GM21381 (cell line): ENCODE data around the gene MAGEB10.
"Not testable (repeated sequence)": the region's sequence is repeated elsewhere in the genome, so short reads cannot be mapped to it uniquely, and the experiment has no call there.

Experiments used
- ATAC-seq: cut with Tn5 transposase; IDR thresholded peaks from one replicate; pipeline ENCODE4 v1.9.1; 2021; ENCODE audit warnings: mild to moderate bottlenecking, moderate library complexity; ENCODE audit not compliant: unreplicated experiment

MAGEB10 gene, protein sequence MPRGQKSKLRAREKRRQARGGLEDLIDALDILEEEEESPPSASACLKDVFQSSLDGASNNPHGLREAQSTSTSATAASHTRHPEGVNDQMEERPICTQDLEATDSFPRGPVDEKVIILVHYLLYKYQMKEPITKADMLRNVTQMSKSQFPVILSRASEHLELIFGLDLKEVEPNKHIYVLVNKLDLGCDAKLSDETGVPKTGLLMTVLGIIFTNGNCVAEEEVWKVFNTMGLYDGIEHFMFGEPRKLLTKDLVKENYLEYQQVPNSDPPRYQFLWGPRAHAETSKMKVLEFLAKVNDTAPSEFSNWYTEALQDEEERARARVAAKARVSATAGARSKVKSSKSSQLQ

DNA sequence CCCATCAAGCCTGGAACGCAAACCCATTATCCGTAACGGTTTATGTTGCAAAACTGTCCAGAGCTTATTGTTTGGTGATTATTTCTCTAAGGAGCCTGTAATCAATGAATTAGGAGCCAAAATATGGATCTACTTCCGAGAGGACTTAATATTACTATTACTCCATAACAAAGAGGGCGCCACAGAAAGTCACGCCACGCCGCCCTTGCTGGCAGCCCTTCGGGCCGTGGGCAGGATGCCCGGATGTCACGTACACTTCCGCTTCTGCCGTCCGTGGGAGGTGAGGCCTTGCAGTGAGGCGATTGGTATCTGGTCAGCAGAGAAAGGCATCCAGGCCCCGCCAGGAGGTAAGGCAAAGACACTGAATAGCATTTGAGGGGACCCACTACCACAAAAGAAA lies at the start of gene MAGEB10:
Gene MAGEB10, plus strand, starts transcription at position 301 of the 400 bp plus-strand sequence. CDS start 13,317 bp downstream, outside the sequence.
- ATAC-seq, result no peak

DNA sequence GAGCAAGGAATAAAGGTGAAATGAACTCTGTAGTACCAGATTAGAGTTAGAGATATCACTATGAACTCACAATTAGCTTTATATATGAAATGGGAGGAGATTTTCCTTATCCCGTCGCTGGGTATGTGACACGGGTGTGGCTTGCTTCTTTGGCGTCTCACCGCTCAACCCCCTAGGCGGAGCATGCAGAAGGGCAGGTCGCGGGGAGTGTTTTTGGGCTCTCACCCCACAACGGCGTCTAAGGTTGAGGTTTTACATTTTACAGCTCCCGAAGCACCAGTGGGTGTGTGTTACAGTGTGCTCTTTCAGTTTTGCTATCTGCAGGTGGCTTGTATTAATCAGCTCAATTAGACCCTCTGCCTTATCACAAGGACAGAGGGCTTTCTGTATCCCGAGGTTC lies 42.1 kb upstream of the MAGEB10 start:
- ATAC-seq, result no peak

DNA sequence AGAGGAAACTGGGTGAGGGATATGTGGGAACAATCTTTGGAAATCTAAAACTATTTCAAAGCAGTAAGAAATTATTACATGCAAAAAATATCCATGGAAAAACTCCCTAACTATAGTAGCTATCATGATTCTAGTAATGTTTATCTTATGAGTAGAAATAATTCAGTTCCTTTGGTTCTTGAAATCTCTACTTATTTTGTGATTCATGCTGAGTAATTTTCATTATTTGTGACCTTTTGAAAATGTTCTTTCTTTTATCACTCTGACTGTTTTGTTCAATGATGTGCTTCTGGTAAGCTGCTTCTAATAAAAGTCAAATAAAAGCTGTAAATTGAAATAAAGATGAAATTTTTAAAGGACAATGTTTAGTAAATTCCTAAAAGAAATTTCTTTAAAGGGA lies 40.4 kb upstream of the MAGEB10 start:
- ATAC-seq, result no peak

DNA sequence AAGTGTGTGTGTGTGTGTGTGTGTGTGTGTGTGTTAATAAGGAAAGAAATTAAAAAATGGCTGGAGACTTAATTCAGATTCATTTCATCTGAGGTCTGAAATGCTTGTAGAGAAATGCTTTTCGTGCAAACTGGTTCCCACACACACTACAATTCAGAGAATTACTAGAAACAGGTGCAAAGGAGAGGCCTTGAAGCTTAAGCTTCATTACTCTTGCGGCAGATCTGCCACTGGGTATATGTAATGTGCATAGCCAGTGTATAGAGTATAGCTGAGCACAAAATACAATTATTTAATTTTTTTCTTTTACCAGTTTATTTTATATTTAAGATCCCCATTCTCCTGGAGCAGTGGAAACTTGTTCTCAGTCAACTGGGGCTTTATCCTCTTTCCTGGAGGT lies 31.8 kb upstream of the MAGEB10 start:
- no peak for ATAC-seq

DNA sequence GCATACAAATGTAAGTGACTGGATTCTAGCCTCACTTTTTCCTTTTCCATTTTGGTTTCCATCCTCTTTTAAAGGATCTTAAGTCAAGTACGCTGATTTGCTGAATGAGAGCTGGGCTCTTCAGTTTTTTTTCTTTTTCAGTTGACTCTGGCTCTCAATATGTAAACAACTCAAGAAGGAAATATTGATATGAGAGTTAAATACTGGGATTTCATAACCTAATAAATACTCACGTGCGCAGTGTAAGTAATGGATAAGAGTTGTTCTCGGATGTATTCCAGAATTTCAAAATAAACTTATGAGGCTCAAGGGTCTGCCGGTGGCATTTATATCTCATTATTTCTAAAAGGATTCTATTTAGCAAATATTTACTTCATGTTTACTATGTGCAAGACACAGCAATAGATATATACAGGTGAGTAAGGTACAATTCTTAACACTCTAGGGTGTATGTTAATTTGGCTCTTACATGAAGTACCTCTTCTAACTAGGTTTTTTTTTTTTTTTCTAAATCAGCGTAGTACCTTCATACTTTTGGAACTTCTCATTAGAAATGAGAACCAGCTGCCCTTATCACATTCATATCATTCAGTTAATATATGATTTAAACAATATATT lies 11.0 kb upstream of the MAGEB10 start:
- ATAC-seq, result no peak

DNA sequence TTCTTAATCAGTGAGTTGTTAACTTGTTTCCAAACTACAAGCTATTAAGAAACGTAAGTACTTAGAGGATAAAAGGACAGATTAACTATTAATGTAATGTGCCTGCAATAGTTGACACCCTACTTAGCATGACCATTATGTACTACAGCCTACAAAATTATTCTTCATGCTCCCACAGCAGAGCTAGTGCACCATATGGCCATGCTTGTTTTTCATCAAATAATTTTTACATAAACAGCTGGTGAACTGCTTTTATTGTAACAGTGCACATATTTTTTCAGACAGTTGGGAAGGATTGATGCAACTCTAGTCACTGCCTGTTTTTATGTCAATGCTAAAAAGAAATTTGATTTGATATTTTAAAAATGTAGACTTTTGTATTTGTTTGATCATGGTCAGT lies 10.2 kb upstream of the MAGEB10 start:
- no peak for ATAC-seq

DNA sequence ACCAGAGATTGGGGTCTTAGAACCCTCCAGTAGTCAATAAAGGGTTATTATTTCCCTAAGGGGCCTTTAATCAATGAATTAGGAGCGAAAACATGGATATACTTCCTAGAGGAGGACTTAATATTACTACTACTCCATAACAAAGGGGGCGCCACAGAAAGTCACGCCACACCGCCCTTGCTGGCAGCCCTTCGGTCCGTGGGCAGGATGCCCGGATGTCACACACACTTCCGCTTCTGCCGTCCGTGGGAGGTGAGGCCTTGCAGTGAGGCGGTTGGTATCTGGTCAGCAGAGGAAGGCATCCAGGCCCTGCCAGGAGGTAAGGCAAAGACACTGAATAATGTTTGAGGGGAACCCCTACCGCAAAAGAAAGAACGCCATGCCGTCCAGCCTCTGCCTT lies 436 bp downstream of the MAGEB10 start:
- ATAC-seq, result no peak

DNA sequence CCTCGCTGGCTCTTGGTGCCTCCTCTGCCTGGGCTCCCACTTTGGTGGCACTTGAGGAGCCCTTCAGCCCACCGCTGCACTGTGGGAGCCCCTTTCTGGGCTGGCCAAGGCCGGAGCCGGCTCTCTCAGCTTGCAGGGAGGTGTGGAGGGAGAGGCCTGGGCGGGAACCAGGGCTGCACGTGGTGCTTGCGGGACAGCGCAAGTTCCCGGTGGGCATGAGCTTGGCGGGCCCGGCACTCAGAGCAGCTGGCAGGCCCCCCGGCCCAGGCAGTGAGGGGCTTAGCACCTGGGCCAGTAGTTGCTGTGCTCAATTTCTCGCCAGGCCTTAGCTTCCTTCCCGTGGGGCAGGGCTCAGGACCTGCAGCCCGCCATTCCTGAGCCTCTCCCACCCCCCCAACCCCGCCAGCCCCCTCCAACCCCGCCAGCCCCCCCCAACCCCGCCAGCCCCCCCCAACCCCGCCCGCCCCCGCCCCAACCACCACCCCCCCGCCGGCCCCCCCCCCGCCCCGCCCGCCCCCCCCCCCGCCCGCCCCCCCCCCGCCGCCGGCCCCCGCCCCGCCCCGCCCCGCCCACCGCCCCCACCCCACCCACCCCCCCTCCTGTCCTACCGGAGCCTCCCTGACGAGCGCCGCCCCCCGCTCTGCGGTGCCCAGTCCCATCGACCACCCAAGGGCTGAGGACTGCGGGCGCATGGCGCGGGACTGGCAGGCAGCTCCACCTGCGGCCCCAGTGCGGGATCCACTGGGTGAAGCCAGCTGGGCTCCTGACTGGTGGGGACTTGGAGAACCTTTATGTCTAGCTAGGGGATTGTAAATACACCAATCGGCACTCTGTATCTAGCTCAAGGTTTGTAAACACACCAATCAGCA lies 1.4 kb downstream of the MAGEB10 start:
- ATAC-seq, result not testable (repeated sequence)

DNA sequence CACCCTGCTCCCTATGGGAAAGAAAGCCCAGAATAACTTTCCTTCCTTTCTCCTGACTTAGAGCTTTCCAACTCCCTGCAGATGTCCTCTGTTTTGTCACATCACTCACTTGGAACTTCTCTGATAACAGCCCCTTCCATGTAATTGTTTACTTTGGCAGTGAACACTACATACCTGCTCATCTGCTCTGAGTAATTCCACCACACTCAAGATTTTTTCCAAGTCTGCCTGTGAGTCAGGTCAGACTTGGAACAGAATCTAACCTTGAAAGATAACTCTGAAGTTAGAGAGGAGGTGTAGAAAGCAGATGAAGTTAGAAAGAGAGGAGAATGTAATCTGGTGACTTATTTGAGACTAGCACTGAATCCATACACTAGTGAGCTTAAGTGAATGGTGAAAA lies 7.4 kb downstream of the MAGEB10 start:
- no peak for ATAC-seq

DNA sequence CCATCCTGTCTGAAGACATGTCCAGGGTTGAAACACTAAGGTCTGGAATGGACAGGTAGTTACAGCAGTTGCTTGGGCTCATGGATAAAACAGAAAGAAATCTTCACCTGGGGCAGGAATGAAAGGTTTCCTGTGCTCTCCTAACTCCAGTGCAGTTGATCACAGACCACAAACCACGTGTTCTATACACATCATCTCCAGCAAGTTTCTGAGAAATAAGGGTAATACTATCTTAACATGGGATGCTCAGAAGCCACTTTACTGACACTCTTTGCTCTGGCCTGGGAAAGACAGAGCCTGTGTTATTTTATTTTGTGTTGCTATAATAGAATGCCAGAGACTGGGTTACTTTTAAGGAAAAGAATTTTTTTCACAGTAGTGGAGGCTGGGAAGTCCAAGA lies 16.0 kb downstream of the MAGEB10 start:
- no peak for ATAC-seq

DNA sequence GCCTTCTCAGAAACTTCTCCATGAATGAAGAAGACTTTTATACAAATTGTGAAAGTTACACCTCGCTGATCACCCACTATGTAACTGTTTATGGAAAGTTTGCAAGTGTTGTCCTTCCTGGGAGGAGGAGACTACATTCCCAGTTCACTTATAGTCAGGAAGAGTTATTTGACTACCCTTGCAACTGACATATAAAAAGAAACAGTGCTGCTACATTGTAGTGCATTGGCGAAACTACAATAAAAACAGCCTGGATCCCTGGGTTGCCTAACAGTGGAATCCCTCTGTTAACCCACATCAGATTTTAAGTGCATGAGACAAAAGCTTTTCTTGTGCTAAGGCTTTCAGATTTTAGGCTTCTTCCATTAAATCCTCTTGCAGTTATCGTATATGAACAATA lies 30.4 kb downstream of the MAGEB10 start:
- no peak for ATAC-seq

DNA sequence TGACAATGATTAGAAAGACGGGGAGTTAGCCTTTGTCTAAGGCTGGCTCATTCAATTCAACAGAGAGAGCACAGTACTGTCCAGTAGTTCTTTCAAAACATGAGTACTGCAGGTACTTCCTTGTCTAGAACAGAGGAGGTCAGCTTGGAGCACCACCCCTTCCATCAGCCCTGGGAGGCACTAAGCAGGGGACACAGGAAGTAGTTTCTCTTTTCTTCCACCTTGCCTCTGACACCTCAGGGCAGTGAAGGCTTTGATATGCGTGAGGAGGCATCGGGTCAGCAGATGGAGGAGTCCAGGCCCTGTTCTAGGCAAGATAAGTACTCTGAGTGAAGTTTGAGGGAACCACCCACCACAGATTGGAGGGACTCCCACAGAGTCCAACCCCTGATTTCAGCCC lies 33.1 kb downstream of the MAGEB10 start:
- no peak for ATAC-seq

DNA sequence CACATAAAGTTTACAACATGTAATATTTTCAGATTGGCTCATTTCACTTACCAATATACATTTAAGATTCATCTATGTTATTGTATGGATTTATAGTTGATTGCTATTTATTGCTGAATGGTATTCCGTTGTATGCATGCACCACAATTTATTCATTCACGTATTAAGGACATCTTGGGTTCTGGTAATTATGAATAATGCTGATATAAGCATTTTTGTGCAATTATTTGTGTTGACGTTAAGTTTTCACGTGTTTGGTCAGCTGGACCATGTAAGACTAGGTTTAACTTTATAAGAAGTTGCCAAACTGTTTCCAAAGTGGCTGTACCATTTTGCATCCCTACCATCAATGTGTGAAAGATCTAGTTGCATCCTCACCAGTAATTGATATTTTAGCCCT lies 35.1 kb downstream of the MAGEB10 start:
- ATAC-seq, result no peak

DNA sequence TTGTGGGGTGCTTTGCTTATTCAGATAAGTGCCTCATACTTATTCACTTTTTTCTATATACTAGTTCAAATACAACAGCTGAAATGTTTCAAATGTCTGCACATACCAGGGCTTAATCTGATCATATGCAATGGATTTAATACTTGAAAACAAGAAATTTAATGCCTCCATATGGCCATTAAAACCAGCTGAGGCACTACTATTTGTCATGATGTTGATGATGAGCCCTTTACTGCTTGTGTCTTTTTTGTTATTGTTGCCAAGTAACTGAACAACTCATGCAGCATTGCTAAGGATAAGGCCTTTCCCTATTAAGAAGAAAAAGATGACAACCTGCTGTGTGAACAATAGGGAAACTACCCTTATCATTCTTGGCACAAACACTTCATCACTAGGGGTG lies 52.5 kb downstream of the MAGEB10 start:
- ATAC-seq, result no peak

DNA sequence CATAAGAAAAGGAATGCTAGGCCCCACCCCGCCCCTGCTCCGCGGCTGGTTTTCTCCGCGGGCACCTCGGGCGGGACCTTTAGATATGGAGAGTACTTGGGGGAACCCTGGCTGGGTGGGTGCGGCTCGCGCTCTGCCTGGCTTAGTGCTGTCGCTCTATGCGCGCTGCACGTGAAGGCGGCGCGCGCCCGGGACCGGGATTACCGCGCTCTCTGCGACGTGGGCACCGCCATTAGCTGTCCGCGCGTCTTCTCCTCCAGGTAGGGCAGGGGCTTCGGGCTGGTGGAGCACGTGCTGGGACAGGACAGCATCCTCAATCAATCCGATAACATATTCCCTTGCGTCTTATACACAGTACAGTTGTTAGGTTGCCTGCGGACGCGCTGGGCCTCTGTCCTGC lies 56.0 kb downstream of the MAGEB10 start:
- ATAC-seq, result no peak
